ENCODE results near the gene GLTPD2.

Gene GLTPD2

GRCh38 chr17:4833941-4834680 lies 45.3 kb downstream of the GLTPD2 start:
- in situ Hi-C loops (cut with HindIII; ENCODE audit: low pct_ligation_motif_present, low pct_unique_long_range_greater_than_20kb, low sequenced_read_pairs), result no loop called here

GRCh38 chr17:4834681-4835020 lies 45.9 kb downstream of the GLTPD2 start:
- in situ Hi-C loops (cut with HindIII; ENCODE audit: low pct_ligation_motif_present, low pct_unique_long_range_greater_than_20kb, low sequenced_read_pairs), result no loop called here
- no peak for DNase-seq

More at GRCh38 chr17:4833941-4834680, 45.3 kb downstream of the GLTPD2 start:
- DNase-seq, result peak; percentile 53

- in situ Hi-C loops (cut with HindIII; ENCODE audit: low pct_ligation_motif_present, low pct_unique_long_range_greater_than_20kb, low sequenced_read_pairs), result no loop called here
These were observed 47.5 kb downstream of the GLTPD2 start for GRCh38 chr17:4836221-4836620.

GRCh38 chr17:4837471-4838308 lies 48.9 kb downstream of the GLTPD2 start:
- no peak for DNase-seq
- in situ Hi-C loops (cut with HindIII; ENCODE audit: low pct_ligation_motif_present, low pct_unique_long_range_greater_than_20kb, low sequenced_read_pairs), result no loop called here

More at GRCh38 chr17:4836221-4836620, 47.5 kb downstream of the GLTPD2 start:
- DNase-seq, result no peak

- no peak for DNase-seq
- in situ Hi-C loops (cut with HindIII; ENCODE audit: low pct_ligation_motif_present, low pct_unique_long_range_greater_than_20kb, low sequenced_read_pairs), result no loop called here
These were observed 49.6 kb downstream of the GLTPD2 start for GRCh38 chr17:4838309-4838785.

GRCh38 chr17:4839221-4839620 lies 50.5 kb downstream of the GLTPD2 start:
- in situ Hi-C loops (cut with HindIII; ENCODE audit: low pct_ligation_motif_present, low pct_unique_long_range_greater_than_20kb, low sequenced_read_pairs), result no loop called here
- no peak for DNase-seq

Data from ACHN (cell line).